K562 (cell line): ENCODE data around the gene CYLD. TPM values are rescaled to one million over a fixed set of nuclear protein-coding genes. Genes with fewer than 3 reads are reported as not detected.

Experiments
- ARHGAP35 ChIP-seq: fragments of 450-650 bp; IDR thresholded peaks from 2 replicates; pipeline ENCODE4 v1.6.1; 2018; ENCODE audit not compliant: partially characterized antibody
- CBFA2T2 ChIP-seq: fragments of 450-650 bp; conservative IDR thresholded peaks from 2 replicates; pipeline ENCODE4 v1.6.1; 2017; ENCODE audit warnings: mild to moderate bottlenecking
- COPS2 ChIP-seq: fragments of 450-650 bp; conservative IDR thresholded peaks from 2 replicates; pipeline ENCODE4 v1.6.1; 2016; ENCODE audit warnings: mild to moderate bottlenecking, moderate library complexity
- CTBP1 ChIP-seq: fragments of 450-650 bp; IDR thresholded peaks from 2 replicates; pipeline ENCODE4 v1.6.1; 2016; ENCODE audit warnings: borderline replicate concordance
- EHMT2 ChIP-seq: fragments of 450-650 bp; IDR thresholded peaks from 2 replicates; pipeline ENCODE4 v1.6.1; 2018; ENCODE audit warnings: antibody characterized with exemption
- ERF ChIP-seq: fragments of 450-650 bp; formaldehyde crosslinking; IDR thresholded peaks from 2 replicates; pipeline ENCODE4 v1.4.0; 2020; ENCODE audit warnings: mild to moderate bottlenecking, mixed read lengths
- HNRNPL ChIP-seq: fragments of 200-400 bp; formaldehyde crosslinking; IDR thresholded peaks from 2 replicates; pipeline ENCODE4 v1.6.1; 2017; ENCODE audit warnings: low read depth, mild to moderate bottlenecking, low read length
- TCF7 ChIP-seq: sonication (generic); IDR thresholded peaks from 2 replicates; pipeline ENCODE4 v1.6.1; 2016; ENCODE audit warnings: antibody characterized with exemption, borderline replicate concordance
- ZNF133 ChIP-seq: fragments of 250-450 bp; sonication (Bioruptor Pico); IDR thresholded peaks from 2 replicates; pipeline ENCODE4 v1.4.0; 2020; ENCODE audit warnings: mild to moderate bottlenecking
- ZNF263 ChIP-seq: sonication (generic); formaldehyde crosslinking; IDR thresholded peaks from 2 replicates; pipeline ENCODE4 v1.8.0; 2022; ENCODE audit warnings: mild to moderate bottlenecking, missing genetic modification reagents, borderline replicate concordance
- polyA plus RNA-seq, 8 experiments: library from polyadenylated mRNA; depleted of rRNA in 4 of 8; stranded (reverse) in 5 of 8; unstranded in 3 of 8; fragments of >200 nt; fragmentation: Nextera tagmentation in 2 of 8; fragmentation: Illumina TruSeq in 1 of 8; extraction: Ambion mirVana in 2 of 8; extraction: Trizol in 1 of 8; gene quantifications; 2 replicates each; pipeline versions ENCODE4 v1.2.1 to v1.2.3, GENCODE V29; 2011 to 2014; ENCODE audit warnings: inconsistent platforms in 1 of 8, missing spikeins in 1 of 8
- total RNA-seq, 7 experiments: library from RNA; depleted of rRNA in 6 of 7; stranded (reverse); fragments of >200 nt in 6 of 7; fragmentation: Illumina TruSeq in 2 of 7; extraction: Trizol in 2 of 7; gene quantifications; 2 replicates each; pipeline versions ENCODE4 v1.2.1 to v1.2.3, GENCODE V29; 2011 to 2021; ENCODE audit warnings: low replicate concordance in 1 of 7
- TF ChIP-seq, protein P1 (sequence below), 3 experiments: fragments of 200-800 bp in 1 of 3; fragments of 250-450 bp in 1 of 3; fragments of 450-650 bp in 1 of 3; sonication (Bioruptor Pico) in 1 of 3; sonication (Bioruptor generic) in 1 of 3; formaldehyde crosslinking in 1 of 3; IDR thresholded peaks; 2 replicates each; pipeline versions ENCODE4 v1.6.1 to v1.8.0; 2016 to 2022; ENCODE audit warnings: mild to moderate bottlenecking in 2 of 3, missing genetic modification characterization in 2 of 3, missing compliant biosample characterization in 1 of 3, moderate library complexity in 1 of 3

The CYLD gene
- total and polyA plus RNA-seq, 9 of the 15 experiments (the other 6 are each of a cell fraction or from before 2014, with no cell fraction given), result 3.4 to 7.4 (median 5.3) TPM

DNA sequence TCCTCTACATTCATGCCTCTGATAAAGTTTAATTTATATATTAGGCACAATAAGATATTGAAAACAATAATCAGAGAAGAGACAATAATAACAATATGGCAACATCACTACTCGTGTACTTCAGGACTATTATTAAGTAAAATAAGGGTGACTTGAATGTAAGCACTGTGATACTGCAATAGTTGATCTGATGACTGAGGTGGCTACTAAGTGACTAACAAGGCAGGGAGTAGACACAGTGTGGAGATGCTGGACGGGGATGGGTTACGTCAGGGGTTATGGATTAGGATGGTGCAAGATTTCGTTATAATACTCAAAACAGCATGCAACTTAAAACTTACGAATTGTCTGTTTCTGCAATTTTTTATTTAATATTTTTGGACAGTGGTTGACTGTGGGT lies 32.5 kb downstream of the CYLD start (continued):
- TF ChIP-seq, protein P1, sequence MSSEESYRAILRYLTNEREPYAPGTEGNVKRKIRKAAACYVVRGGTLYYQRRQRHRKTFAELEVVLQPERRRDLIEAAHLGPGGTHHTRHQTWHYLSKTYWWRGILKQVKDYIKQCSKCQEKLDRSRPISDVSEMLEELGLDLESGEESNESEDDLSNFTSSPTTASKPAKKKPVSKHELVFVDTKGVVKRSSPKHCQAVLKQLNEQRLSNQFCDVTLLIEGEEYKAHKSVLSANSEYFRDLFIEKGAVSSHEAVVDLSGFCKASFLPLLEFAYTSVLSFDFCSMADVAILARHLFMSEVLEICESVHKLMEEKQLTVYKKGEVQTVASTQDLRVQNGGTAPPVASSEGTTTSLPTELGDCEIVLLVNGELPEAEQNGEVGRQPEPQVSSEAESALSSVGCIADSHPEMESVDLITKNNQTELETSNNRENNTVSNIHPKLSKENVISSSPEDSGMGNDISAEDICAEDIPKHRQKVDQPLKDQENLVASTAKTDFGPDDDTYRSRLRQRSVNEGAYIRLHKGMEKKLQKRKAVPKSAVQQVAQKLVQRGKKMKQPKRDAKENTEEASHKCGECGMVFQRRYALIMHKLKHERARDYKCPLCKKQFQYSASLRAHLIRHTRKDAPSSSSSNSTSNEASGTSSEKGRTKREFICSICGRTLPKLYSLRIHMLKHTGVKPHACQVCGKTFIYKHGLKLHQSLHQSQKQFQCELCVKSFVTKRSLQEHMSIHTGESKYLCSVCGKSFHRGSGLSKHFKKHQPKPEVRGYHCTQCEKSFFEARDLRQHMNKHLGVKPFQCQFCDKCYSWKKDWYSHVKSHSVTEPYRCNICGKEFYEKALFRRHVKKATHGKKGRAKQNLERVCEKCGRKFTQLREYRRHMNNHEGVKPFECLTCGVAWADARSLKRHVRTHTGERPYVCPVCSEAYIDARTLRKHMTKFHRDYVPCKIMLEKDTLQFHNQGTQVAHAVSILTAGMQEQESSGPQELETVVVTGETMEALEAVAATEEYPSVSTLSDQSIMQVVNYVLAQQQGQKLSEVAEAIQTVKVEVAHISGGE (CRISPR knock-in tag; IDR thresholded peaks at IDR 0.05), result no peak
- no peak for TF ChIP-seq TCF7
- TF ChIP-seq ARHGAP35, result no peak
- TF ChIP-seq ERF (CRISPR knock-in tag), result no peak
- TF ChIP-seq HNRNPL, result no peak
- no peak for TF ChIP-seq ZNF133
- TF ChIP-seq ZNF263, result no peak
- TF ChIP-seq CTBP1, result no peak
- no peak for TF ChIP-seq CBFA2T2
- TF ChIP-seq EHMT2, result no peak
- TF ChIP-seq COPS2, result no peak
